HG03460 (cell line): ENCODE data around the gene ISOC2.

Source experiments
- ATAC-seq: cut with Tn5 transposase; IDR thresholded peaks from one replicate; pipeline ENCODE4 v1.9.1; 2021; ENCODE audit not compliant: unreplicated experiment

Gene ISOC2

DNA sequence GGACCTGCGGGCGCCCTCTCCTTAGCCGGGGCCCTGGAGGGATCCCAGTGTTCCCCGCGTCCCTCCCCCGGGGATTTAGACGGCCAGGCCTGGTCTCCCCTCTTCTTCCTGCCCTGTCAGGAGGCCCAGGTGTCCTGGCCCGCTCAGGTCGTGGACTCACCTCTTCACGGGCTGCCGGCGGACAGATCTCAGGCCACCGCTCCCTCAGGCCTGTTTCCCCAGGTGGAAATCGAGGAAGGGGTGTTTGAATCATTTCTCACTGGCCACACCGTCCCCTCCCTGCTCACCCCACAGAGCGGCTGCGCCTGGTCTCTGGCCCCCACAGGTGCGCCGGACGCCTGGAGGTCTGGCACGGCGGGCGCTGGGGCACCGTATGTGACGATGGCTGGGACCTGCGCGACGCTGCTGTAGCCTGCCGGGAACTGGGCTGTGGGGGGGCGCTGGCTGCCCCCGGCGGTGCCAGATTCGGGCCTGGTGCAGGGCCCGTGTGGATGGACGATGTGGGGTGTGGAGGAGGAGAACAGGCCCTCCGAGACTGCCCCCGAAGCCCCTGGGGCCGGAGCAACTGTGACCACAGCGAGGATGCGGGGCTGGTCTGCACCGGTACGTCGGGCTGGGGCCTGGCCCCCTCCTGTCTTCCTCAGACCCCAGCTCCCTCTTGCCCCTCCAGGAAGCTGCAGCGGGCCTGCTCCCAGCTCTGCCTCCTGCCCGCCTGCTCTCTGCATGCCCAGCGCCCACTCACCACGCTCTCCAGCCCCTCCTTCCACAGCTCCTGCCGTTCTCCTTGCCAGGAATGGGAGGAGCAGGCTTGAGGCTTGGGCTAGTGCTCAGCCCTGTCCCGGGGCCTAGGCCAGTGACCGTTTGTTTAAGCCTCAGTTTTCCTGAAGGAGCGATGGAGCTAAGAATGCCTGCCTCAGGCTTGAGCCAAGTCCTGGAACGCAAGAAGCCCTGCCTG, 29.3 kb upstream of the ISOC2 start:
- ATAC-seq, result no peak

DNA sequence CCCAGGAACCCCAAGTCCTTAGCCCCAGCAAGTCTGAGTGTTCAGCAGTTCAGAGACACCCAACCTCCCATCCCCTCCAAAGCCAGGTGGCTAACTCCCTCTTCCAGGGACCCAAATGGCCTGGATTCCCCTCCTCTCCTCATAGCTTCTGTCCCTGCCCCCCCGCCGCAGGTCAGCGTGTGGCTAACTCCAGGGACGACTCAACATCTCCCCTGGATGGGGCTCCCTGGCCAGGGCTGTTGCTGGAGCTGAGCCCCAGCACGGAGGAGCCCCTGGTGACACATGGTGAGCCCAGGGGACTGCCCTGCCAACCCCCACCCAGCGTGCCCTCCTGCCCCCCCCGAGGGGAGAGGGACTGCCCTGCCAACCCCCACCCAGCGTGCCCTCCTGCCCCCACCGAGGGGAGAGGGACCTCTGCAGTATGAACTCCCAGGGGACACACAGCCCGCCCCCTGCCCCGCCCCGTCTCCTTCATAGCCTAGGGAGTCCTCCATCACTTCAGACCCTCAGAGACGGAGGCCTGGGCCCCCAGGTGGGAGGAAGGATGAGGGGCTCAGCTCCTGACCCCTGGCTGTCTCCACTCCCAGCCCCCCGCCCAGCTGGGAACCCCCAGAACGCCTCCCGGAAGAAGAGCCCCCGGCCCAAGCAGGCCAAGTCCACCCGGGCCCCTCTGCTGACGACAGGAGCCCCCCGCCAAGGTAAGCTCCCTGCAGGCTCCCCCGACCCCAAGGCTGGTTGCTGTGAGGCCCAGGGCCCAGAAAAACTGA, 28.5 kb upstream of the ISOC2 start:
- no peak for ATAC-seq

DNA sequence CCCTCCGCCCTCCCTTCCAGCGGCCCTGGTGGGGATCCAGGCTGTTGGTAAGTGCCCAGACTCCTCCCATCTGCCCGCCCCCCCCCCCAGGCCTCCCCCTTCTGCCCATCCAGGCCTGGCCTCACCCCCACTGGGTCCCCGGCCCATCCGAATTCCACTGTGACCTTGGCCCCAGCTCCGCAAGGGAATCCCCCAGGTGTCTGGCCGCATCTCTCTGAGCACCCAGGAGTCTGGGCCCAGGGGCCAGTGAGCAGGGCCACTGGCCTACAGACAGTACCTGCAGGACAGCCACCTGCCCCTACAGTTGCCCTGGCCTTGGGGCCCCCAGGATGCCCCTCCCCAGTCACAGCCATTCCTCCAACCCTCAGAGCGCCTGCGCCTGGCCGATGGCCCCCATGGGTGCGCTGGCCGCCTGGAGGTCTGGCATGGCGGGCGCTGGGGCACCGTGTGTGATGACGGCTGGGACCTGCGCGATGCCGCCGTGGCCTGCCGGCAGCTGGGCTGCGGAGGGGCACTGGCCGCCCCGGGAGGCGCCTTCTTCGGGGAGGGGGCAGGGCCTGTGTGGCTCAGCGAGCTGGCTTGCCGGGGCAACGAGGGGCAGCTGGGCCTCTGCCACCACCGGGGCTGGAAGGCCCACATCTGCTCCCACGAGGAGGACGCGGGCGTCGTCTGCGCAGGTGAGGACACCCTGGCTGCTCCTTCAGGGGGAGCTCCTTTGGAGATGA, 27.7 kb upstream of the ISOC2 start:
- ATAC-seq, result no peak

DNA sequence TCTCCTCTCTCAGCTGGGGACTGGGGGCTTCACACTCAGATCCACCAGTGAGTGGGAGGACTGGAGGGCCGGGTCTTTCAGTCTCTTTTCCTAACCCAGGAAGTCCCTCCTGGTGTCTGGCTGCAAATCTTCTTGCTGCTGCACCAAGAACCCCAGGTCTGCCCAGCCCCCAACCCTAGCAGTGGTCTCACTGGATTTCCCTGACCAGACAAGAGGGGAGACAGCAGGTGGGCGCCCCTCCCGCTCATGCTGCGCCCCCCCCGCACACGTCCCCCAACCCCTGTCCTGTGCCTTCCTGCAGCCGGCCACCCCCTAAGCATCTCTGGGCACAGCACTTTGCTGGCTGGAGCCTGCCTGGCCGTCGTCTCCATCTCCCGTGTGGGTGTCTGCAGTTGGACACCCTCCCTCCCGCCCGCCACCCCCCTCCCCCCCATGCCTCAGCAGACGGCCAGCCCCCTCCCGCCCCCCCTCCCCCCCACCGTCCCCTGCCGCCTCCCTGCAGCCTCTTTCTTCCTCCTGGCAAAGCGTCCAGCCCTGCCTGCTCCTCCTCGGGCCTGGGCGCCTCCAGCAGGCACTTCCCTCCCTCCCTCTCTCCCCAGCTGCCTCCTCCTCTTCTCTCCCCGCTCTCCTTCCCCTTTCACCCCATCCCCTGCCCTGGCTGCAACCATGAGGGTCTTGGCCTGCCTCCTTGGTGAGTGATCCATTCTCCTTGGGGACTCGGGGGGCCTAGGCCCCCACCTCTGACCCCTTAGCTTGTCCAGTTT, 26.7 kb upstream of the ISOC2 start, which contains the start of gene SSC5D:
SSC5D (plus strand) TSS at position 513 of the 764 bp plus-strand sequence; CDS start at position 667, 154 bp downstream.
- ATAC-seq, result no peak

DNA sequence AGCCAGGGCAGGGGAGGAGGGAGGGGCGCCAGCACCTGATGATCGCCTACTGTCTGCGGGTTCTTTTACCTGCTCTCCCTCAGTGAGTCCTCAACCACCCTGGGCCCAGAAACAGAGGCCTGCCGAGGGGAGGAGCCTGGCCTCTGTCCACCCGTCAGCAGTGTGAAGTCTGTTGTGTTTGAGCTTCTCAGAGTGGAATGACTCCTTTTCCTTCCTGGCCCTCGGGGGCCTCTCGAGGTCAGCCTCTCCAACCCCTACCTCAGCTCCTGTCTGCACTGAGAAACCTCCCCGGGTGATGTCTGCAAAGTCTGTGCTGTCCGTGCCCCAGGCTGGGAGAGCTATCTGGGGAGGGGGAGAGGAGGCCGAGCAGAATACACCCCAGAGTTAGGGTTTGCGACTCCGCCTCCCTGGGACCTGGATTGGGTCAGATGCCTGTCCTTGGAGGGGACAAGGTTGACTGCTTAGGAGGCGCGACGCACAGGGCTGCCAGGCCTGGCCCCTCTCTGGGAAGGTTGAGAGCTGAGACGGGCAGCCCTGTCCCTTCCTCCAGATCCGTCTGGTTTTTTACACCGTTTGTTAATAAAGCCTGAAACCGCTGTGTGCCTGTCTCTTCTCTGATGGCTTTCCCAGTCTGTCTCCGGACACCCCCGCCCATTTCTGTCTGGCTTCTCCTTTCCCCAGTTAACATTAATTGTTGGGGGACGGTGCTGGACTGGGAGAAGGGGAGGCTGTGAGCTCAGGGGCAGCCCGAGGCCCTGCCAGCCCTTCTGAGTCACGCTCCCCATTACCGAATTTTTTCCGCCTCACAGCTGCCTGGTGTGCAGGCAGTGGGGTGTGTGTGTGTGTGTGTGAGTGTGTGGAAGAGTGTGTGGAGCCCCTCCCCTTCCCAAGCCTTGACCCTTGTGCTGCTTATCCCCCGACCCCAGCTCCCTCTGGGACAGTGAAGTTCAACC, 25.8 kb upstream of the ISOC2 start:
- no peak for ATAC-seq

DNA sequence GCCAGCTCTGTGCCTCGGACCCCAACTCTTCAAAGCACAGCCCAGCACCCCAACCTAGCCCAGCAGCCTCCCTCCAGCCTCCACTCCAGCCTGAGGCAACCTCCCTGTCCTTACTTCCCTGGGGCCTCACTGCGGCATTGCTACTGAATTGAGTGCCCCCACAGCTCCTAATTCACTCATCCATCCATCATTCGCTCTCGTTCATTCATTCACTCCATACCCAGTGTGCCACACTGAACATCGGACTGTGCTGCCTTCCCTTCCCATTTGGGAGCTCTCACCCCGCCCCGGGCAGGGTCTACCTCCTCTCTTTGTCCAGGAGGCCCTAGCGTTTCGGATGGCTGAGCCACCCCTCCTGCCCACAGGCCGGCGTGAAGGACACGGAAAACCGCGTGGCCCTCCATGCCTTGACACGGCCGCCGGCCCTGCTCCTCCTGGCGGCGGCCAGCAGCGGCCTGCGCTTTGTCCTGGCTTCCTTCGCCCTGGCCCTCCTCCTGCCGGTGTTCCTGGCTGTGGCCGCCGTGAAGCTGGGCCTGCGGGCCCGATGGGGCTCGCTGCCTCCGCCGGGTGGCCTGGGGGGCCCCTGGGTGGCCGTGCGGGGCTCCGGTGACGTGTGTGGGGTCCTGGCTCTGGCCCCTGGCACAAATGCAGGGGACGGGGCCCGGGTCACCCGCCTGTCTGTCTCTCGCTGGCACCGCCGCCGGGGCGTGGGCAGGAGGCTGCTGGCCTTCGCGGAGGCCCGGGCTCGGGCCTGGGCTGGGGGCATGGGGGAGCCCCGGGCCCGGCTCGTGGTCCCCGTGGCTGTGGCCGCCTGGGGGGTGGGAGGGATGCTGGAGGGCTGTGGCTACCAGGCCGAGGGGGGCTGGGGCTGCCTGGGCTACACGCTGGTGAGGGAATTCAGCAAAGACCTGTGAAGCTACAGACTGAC, 24.9 kb upstream of the ISOC2 start:
- ATAC-seq, result no peak

DNA sequence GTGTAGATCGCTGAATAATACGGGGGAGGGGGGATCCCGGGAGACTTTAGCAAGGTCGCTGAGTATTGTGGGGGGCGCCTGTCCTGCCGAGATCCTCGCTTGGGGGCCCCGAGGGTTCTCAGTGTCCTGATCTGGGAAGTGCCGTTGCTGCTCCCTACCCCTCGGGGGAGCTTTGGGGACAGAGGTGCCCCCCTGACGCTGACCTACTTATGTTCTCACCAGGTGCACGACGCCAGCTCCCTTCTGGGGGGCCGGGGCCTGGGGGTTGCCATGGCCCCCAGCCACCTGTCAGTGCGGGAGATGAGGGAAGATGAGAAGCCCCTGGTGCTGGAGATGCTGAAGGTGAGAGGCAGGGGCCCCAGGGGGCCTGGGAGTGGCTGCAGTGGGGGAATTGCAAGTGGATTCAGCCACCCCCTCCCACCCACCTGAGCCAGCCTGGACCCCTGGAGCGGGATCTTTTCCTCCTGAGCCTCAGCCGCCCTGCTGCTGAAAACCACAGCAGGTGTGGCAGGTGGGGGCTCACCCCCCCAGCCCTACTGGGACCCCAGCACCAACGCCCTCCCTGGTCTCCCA, 24.1 kb upstream of the ISOC2 start:
- ATAC-seq, result no peak

DNA sequence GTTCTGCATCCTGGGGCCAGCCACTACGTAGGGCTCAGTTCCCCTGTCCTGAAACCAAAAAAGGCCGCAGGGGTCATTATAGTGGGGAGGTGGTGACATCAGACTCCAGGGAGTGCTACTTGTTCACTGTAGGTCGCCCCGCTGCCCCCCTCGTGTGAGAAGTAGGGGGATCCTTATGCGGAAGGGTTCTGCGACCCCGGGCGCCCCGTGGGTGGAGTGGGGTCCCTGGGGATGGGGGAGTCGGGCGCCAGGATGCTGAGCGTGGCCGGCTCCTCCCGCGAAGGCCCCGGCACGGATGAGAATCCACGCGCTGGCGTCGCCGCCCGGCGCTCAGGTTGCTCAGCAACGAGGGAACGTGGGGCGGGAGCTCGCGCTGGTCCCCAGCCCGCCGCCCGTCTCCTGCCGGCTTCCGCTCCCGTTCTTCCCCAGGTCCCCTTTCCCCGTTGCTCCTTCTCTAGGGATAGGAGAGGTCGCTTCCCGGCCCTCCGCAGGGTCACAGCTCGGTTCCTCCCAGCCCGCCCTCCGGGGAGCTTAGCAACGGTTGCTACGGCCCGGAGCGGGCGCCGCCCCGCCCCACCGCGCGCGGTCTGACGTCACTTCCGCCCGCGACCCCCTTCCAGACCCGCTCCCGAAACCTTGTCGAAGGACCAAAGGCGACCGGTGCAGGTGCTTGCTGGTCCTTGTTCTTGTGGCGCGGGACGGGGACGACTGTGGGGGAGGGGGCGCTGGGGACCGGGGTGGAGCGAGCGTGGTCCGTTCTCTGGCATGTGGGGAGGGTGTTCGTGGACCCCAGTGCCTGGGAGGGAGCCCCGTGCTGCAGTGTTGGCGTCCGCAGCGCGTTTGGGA, 23.4 kb upstream of the ISOC2 start, which contains the start of gene NAT14:
NAT14 (plus strand) TSS at position 596 of the 846 bp plus-strand sequence. CDS start 521 bp downstream, outside the sequence.
- ATAC-seq, result no peak

DNA sequence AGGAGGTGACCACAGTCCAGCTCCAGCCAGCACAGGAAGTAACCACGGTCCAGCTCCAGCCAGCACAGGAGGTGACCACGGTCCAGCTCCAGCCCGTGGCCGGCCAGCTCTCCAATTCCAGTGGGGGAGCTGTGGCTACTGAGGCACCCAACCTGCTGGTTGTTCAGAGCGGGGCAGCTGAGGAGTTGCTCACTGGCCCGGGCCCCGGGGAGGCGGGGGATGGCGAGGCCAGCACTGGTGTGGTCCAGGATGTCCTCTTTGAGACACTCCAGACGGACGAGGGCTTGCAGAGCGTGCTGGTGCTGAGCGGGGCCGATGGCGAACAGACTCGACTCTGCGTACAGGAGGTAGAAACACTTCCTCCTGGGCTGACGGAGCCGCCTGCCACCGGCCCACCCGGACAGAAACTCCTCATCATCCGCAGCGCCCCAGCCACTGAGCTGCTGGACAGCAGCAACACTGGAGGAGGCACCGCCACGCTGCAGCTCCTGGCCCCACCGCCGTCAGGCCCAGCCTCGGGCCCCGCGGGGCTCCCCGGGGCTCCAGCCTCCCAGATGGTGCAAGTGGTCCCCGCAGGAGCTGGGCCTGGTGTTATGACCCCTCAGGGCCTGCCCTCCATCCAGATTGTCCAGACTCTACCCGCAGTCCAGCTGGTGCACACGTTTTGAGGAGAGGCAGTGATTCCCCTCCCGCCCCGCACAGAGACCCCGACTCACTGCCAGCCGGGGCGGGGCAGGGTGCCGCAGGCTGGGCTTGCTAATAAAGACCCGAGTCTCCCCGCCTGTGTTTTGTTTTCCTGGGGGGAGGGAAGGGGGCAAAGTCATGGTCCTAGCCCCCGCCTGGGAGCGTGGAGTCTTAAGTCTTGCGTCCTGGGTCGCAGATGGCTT, 22.5 kb upstream of the ISOC2 start:
- ATAC-seq, result no peak

DNA sequence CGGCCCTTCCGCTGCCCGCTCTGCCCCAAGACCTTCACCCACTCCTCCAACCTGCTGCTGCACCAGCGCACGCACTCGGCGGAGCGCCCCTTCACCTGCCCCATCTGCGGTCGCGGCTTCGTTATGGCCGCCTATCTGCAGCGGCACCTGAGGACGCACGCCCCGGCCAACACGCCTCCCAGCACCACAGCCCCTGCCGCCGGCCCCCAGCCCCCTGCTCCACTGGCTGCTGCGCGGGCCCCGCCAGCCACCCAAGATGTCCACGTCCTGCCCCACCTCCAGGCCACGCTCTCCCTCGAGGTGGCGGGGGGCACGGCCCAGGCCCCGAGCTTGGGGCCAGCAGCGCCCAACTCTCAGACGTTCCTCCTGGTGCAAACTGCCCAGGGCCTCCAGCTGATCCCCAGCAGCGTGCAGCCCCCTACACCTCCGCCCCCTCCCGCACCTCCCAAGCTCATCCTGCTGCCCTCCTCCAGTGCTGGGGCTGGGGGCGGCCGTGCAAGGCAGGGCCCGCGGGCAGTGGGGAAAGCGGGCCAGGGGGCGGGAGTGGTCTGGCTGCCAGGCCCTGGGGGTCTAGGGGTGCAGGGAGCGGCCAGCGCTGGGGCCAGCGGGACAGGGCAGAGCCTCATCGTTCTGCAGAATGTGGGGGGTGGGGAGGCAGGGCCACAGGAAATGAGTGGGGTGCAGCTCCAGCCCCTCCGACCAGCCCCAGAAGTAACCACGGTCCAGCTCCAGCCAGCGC, 21.7 kb upstream of the ISOC2 start:
- ATAC-seq, result no peak

DNA sequence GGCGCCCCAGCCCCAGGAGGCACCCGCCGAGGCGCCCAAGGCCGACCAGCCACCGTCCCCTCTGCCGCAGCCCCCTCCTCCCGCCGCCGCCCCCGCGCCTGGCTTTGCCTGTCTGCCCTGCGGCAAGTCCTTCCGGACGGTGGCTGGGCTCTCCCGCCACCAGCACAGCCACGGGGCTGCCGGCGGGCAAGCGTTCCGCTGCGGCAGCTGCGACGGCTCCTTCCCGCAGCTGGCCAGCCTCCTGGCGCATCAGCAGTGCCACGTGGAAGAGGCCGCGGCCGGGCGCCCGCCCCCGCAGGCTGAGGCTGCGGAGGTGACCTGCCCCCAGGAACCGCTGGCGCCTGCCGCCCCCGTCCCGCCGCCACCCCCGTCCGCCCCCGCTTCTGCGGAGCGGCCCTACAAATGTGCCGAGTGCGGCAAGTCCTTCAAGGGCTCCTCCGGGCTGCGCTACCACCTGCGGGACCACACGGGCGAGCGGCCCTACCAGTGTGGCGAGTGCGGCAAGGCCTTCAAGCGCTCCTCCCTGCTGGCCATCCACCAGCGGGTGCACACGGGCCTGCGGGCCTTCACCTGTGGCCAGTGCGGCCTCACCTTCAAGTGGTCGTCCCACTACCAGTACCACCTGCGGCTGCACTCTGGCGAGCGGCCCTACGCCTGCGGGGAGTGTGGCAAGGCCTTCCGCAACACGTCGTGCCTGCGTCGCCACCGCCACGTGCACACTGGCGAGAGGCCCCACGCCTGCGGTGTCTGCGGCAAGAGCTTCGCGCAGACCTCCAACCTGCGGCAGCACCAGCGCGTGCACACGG, 20.9 kb upstream of the ISOC2 start:
- ATAC-seq, result no peak

DNA sequence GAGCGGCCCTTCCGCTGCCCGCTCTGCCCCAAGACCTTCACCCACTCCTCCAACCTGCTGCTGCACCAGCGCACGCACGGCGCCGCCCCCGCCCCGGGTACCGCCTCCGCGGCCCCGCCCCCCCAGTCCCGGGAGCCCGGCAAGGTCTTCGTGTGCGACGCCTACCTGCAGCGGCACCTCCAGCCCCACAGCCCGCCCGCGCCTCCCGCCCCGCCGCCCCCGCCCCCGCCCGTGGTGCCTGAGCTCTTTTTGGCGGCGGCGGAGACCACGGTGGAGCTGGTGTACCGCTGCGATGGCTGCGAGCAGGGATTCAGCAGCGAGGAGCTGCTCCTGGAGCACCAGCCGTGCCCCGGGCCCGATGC, 20.3 kb upstream of the ISOC2 start:
- no peak for ATAC-seq

DNA sequence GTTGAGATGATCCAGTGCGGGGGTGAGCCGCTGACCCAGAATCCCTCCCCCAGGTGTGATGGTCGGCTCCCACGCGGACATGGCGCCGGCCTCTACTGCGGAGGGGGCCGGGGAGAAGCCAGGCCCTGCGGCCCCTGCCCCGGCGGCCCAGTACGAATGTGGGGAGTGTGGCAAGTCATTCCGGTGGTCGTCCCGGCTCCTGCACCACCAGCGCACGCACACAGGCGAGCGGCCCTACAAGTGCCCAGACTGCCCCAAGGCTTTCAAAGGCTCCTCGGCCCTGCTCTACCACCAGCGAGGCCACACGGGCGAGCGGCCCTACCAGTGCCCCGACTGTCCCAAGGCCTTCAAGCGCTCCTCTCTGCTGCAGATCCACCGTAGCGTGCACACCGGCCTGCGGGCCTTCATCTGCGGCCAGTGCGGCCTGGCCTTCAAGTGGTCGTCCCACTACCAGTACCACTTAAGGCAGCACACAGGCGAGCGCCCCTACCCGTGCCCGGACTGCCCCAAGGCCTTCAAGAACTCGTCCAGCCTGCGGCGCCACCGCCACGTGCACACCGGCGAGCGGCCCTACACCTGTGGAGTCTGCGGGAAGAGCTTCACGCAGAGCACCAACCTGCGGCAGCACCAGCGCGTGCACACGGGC, 19.8 kb upstream of the ISOC2 start:
- ATAC-seq, result no peak
